Lung (tissue), 12 donors: ENCODE measurements around the gene EIF4G1. TPM values are rescaled to one million over a fixed set of nuclear protein-coding genes. Genes with fewer than 3 reads are reported as not detected.
A peak's percentile ranks its signal among the peaks of the same experiment; 100 is the strongest.

Source experiments
- ATAC-seq: fragments of 200-7000 bp; cut with Tn5 transposase; one replicate; pipeline ENCODE4 v1.9.1; 2020; ENCODE audit warnings: moderate number of reproducible peaks; ENCODE audit not compliant: insufficient read depth, low FRiP score
- DNase-seq, 3 donors: peaks; one replicate each; pipeline ENCODE4 v3.0.0-alpha.2; 2013 to 2017
- H3K27ac ChIP-seq, 2 donors: one replicate each; pipeline ENCODE4 v1.5.1; 2013; ENCODE audit warnings: mild to moderate bottlenecking in 2 of 2, moderate library complexity in 2 of 2, control low read depth in 1 of 2, inconsistent platforms in 1 of 2, low read depth in 1 of 2, low read length in 1 of 2
- H3K27me3 ChIP-seq, 3 donors: one replicate each; pipeline ENCODE4 v1.5.1; 2013; ENCODE audit warnings: low read length in 2 of 3; ENCODE audit not compliant: control insufficient read depth in 3 of 3, insufficient read depth in 3 of 3
- H3K36me3 ChIP-seq, 4 donors: one replicate each; pipeline ENCODE4 v1.5.1; 2013; ENCODE audit warnings: low read length in 4 of 4, mild to moderate bottlenecking in 1 of 4, moderate library complexity in 1 of 4; ENCODE audit not compliant: control insufficient read depth in 4 of 4, insufficient read depth in 4 of 4
- H3K4me1 ChIP-seq, 5 donors: one replicate each; pipeline ENCODE4 v1.5.1; 2013; ENCODE audit warnings: low read length in 5 of 5, mild to moderate bottlenecking in 2 of 5, moderate library complexity in 1 of 5; ENCODE audit not compliant: control insufficient read depth in 5 of 5, insufficient read depth in 5 of 5
- H3K4me3 ChIP-seq: one replicate; pipeline ENCODE4 v1.5.1; 2013; ENCODE audit warnings: mild to moderate bottlenecking, control low read depth, moderate library complexity
- H3K9ac ChIP-seq, 2 donors: one replicate each; pipeline ENCODE4 v1.5.1; 2013; ENCODE audit warnings: low read length in 2 of 2, control low read depth in 1 of 2; ENCODE audit not compliant: insufficient read depth in 1 of 2
- H3K9me3 ChIP-seq, 4 donors: one replicate each; pipeline ENCODE4 v1.5.1; 2013; ENCODE audit warnings: low read length in 3 of 4, mild to moderate bottlenecking in 1 of 4, moderate library complexity in 1 of 4; ENCODE audit not compliant: control insufficient read depth in 4 of 4, insufficient read depth in 3 of 4
- WGBS, 2 donors: extraction: QIAGEN DNeasy Blood & Tissue Kit; methylation state at CpG; one replicate each; pipeline ENCODE4 v1.1.7; 2013; 5-methylcytosine and 5-hydroxymethylcytosine counted together
- polyA plus RNA-seq, 2 donors: library from polyadenylated mRNA; stranded (reverse); fragments of 200-250 nt; gene quantifications; one replicate each; pipeline ENCODE4 v1.2.1, GENCODE V29; 2013
- total RNA-seq, 2 donors: library from RNA; depleted of rRNA in 1 of 2; stranded (reverse); fragments of >200 nt in 1 of 2; gene quantifications; one replicate each; pipeline ENCODE4 v1.2.1, GENCODE V29; 2014 to 2021
- TF ChIP-seq, protein P1 (sequence below): IDR thresholded peaks from 2 replicates; pipeline ENCODE4 v1.5.1; 2012; ENCODE audit warnings: mild to moderate bottlenecking; ENCODE audit errors: control extremely low read depth, extremely low read depth
- donor health status: control.
- donor health status: control.
- donor health status: Bipolar disorder and iron deficiency.
- donor health status: healthy.
- donor health status: DM: yes; HTN: yes; CAD: no.

EIF4G1 gene
- total and polyA plus RNA-seq, 4 donors: 201 to 419 (median 226) TPM

DNA sequence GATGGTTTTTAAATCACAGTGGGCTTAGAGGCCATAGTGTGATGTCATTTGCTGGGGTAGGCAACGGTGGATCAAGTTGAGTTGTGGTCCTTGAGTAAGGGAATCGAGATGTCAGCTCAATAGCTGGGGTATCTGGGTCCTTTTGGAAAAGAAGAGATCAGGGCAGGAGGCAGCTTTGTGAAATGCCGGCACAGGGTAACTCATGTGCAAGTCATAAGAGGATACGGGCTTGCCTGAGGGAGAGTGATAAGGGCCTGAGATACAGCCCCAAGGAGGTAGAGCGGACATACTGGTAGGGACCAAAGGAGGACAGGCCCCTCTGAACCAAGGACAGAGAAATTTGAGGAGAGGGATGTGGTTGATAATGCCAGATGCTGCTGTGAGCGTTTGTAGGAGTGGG, 18.8 kb downstream of the EIF4G1 start:
- no peak overlapping the region for H3K9ac ChIP-seq
- H3K36me3 ChIP-seq: peaks cover 26 to 49% (median 41%) of the 10 kb centered on the region in 4 donors
- H3K4me1 ChIP-seq: peaks cover under 1 to 20% (median 17%) of the 10 kb centered on the region in 5 donors
- DNase-seq: no peak
- no peak overlapping the region for H3K4me3 ChIP-seq
- H3K27ac ChIP-seq: peak overlapping the region in 1 of 2 donors; percentile 35
- TF ChIP-seq, protein P1, sequence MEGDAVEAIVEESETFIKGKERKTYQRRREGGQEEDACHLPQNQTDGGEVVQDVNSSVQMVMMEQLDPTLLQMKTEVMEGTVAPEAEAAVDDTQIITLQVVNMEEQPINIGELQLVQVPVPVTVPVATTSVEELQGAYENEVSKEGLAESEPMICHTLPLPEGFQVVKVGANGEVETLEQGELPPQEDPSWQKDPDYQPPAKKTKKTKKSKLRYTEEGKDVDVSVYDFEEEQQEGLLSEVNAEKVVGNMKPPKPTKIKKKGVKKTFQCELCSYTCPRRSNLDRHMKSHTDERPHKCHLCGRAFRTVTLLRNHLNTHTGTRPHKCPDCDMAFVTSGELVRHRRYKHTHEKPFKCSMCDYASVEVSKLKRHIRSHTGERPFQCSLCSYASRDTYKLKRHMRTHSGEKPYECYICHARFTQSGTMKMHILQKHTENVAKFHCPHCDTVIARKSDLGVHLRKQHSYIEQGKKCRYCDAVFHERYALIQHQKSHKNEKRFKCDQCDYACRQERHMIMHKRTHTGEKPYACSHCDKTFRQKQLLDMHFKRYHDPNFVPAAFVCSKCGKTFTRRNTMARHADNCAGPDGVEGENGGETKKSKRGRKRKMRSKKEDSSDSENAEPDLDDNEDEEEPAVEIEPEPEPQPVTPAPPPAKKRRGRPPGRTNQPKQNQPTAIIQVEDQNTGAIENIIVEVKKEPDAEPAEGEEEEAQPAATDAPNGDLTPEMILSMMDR: no peak
- WGBS, 2 donors: 88 to 92% methylated on average over 6 of the region's 6 CpGs
- no peaks in the 10 kb centered on the region for H3K9me3 ChIP-seq
- ATAC-seq: no peak
- no peaks in the 10 kb centered on the region for H3K27me3 ChIP-seq

DNA sequence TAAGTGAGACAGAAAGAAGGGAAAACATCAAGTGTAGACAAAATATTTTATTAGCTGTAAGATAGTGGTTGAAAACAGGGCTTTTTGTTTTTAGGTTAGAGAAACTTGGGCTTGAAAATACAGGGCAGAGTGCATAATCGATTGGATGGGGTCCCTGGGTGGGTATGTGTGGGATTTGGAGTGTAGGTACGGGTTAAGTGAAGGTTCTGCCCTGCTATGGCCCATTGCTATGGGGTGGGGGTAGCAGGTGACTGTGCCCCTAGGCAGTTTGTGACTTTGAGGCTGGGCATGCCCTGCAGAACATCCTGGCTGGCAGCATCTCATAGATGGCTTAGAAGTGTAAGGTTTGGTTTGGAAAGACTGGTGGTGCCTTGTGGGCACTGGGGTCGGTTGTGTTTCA, 19.3 kb downstream of the EIF4G1 start:
- no peak for DNase-seq
- ATAC-seq: no peak
- TF ChIP-seq, protein P1: no peak
- H3K4me3 ChIP-seq: no peak overlapping the region
- peaks cover 3 to 25% (median 17%) of the 10 kb centered on the region in 5 donors for H3K4me1 ChIP-seq
- H3K27ac ChIP-seq: peak overlapping the region in 1 of 2 donors; percentile 0
- no peak overlapping the region for H3K9ac ChIP-seq
- H3K36me3 ChIP-seq: peaks cover 21 to 44% (median 36%) of the 10 kb centered on the region in 4 donors
- WGBS, 2 donors: 86 to 87% methylated on average over 3 of the region's 3 CpGs
- H3K27me3 ChIP-seq: no peaks in the 10 kb centered on the region
- H3K9me3 ChIP-seq: no peaks in the 10 kb centered on the region

DNA sequence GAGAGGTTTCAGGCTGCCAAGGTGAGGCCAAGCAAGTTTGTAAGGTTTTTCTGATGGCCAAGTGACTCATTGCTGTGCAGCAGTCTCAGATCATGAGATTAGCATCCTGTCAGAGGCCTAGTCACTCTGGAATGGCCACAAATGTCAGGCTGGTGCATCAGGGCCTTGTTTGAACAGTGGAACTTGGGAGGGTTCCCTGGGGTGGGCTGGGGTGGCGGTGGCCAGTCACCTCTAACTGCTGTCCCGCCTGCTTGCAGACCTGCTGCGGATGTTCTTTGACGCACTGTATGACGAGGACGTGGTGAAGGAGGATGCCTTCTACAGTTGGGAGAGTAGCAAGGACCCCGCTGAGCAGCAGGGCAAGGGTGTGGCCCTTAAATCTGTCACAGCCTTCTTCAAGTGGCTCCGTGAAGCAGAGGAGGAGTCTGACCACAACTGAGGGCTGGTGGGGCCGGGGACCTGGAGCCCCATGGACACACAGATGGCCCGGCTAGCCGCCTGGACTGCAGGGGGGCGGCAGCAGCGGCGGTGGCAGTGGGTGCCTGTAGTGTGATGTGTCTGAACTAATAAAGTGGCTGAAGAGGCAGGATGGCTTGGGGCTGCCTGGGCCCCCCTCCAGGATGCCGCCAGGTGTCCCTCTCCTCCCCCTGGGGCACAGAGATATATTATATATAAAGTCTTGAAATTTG, 20.2 kb downstream of the EIF4G1 start:
- ATAC-seq: no peak
- DNase-seq: no peak
- 85% methylated on average over 15 of the region's 15 CpGs for WGBS, 2 donors
- Histone ChIP-seq H3K9me3 (no peaks in the 10 kb centered on the region), H3K4me1 (peaks cover 3 to 30% (median 17%) of the 10 kb centered on the region in 5 donors), H3K9ac (no peak overlapping the region), H3K27me3 (no peaks in the 10 kb centered on the region), H3K36me3 (peaks cover 18 to 37% (median 30%) of the 10 kb centered on the region in 4 donors), H3K27ac (peak overlapping the region; percentile 88 to 96), H3K4me3 (no peak overlapping the region)
- TF ChIP-seq, protein P1: no peak
